HFFc6 (cell line): ENCODE measurements around the gene PCGF1. TPM values are rescaled to one million over a fixed set of nuclear protein-coding genes. Genes with fewer than 3 reads are reported as not detected.

Experiments
- DNase-seq: peaks from one replicate; pipeline ENCODE4 v3.0.0-alpha.2; 2018
- H3K27ac Mint-ChIP-seq: 2 replicates; pipeline ENCODE4 v1.8.0; 2020; ENCODE audit warnings: mild to moderate bottlenecking, mixed read lengths
- H3K27me3 Mint-ChIP-seq: 2 replicates; pipeline ENCODE4 v1.8.0; 2021; ENCODE audit warnings: mild to moderate bottlenecking, moderate library complexity, mixed read lengths; ENCODE audit not compliant: insufficient read depth
- H3K36me3 Mint-ChIP-seq: 2 replicates; pipeline ENCODE4 v1.8.0; 2021; ENCODE audit warnings: low read depth, mixed read lengths
- H3K4me1 Mint-ChIP-seq: 2 replicates; pipeline ENCODE4 v1.8.0; 2020; ENCODE audit warnings: low read depth, mixed read lengths
- H3K4me3 Mint-ChIP-seq: 2 replicates; pipeline ENCODE4 v1.8.0; 2020; ENCODE audit warnings: mild to moderate bottlenecking, moderate library complexity, mixed read lengths
- H3K9me3 Mint-ChIP-seq: 2 replicates; pipeline ENCODE4 v1.8.0; 2020; ENCODE audit warnings: mild to moderate bottlenecking, mixed read lengths
- total RNA-seq, 6 experiments: library from RNA; stranded (reverse); fragmentation: NEBNext Ultra II Directional; extraction: Animal tissue kit (Norgen Biotek cat#: 25700); gene quantifications; 2 replicates in 1 of 6; 3 replicates in 5 of 6; pipeline ENCODE4 v1.2.3, GENCODE V29; 2021
- TF ChIP-seq, protein P1 (sequence below): fragments of 200-600 bp; sonication (generic); IDR thresholded peaks from 2 replicates; pipeline ENCODE4 v1.5.0; 2021; ENCODE audit warnings: antibody characterized with exemption, mild to moderate bottlenecking

Gene PCGF1
- total RNA-seq, 6 experiments from 2014 or later: 26.0 to 33.8 (median 29.3) TPM

GRCh38 chr2:74526649-74527230 lies 19.2 kb upstream of the PCGF1 start:
- DNase-seq: no peak
- H3K4me3 Mint-ChIP-seq: no peak overlapping the region
- peaks cover 27% of the 10 kb centered on the region for H3K4me1 Mint-ChIP-seq
- TF ChIP-seq, protein P1, sequence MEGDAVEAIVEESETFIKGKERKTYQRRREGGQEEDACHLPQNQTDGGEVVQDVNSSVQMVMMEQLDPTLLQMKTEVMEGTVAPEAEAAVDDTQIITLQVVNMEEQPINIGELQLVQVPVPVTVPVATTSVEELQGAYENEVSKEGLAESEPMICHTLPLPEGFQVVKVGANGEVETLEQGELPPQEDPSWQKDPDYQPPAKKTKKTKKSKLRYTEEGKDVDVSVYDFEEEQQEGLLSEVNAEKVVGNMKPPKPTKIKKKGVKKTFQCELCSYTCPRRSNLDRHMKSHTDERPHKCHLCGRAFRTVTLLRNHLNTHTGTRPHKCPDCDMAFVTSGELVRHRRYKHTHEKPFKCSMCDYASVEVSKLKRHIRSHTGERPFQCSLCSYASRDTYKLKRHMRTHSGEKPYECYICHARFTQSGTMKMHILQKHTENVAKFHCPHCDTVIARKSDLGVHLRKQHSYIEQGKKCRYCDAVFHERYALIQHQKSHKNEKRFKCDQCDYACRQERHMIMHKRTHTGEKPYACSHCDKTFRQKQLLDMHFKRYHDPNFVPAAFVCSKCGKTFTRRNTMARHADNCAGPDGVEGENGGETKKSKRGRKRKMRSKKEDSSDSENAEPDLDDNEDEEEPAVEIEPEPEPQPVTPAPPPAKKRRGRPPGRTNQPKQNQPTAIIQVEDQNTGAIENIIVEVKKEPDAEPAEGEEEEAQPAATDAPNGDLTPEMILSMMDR: no peak
- H3K27me3 Mint-ChIP-seq: peaks cover 6% of the 10 kb centered on the region
- H3K27ac Mint-ChIP-seq: no peak overlapping the region
- H3K36me3 Mint-ChIP-seq: peaks cover 30% of the 10 kb centered on the region
- H3K9me3 Mint-ChIP-seq: no peaks in the 10 kb centered on the region

GRCh38 chr2:74525717-74526648 lies 18.5 kb upstream of the PCGF1 start, which contains the start of gene DQX1:
Gene DQX1, minus strand, starts transcription at chr2:74526231. Its CDS starts 502 bp downstream, at chr2:74525729.
- Mint-ChIP-seq H3K9me3 (no peaks in the 10 kb centered on the region), H3K4me3 (peak within 1 kb of the TSS; percentile 33; the same call in 1 of the 2 replicates), H3K27me3 (peaks cover 6% of the 10 kb centered on the region), H3K4me1 (peaks cover 19% of the 10 kb centered on the region), H3K36me3 (peaks cover 30% of the 10 kb centered on the region), H3K27ac (no peak within 1 kb of the TSS)
- TF ChIP-seq, protein P1: no peak
- no peak for DNase-seq

DNA sequence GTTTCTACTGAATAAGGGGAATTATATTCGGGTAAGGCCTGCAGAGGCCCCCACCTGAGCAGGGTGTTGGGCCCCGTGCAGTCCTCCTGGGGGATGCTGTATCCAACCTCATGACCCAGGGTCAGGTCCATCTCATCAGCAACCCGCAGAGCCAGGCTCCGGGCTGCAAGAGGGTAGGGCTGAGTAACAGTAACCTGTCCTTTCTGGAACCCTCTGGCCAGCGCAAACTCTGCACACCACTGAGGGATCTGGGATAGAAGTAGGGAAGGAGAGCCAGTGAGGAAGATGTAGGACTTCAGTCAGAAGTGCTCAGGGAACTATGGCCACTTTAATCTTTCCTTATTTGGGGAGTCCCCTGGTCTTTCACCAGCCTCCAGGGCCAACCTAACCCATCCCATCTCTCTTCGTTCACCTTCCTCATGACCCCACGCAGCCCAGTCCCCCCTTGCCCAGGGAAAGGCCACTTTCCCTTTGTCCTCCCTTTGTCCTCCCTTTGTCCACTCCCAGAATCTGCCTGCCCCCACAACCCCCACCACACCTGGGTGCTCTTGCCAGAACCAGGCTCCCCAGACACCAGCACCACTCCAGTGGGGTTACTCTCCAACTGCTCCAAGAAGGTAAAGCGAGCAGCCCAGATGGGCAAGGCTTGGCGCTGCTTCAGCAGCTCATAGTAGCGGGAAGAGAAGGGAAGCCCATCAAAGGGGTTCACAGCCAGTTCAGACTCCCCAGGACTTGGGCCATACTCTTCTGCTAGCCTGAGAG lies 17.6 kb upstream of the PCGF1 start:
- no peaks in the 10 kb centered on the region for H3K9me3 Mint-ChIP-seq
- peaks cover 15% of the 10 kb centered on the region for H3K4me1 Mint-ChIP-seq
- DNase-seq: no peak
- no peak overlapping the region for H3K27ac Mint-ChIP-seq
- no peak overlapping the region for H3K4me3 Mint-ChIP-seq
- TF ChIP-seq, protein P1: no peak
- peaks cover 30% of the 10 kb centered on the region for H3K36me3 Mint-ChIP-seq
- H3K27me3 Mint-ChIP-seq: peaks cover 11% of the 10 kb centered on the region

GRCh38 chr2:74524005-74524404 lies 16.5 kb upstream of the PCGF1 start:
- Mint-ChIP-seq H3K9me3 (no peaks in the 10 kb centered on the region), H3K36me3 (peaks cover 28% of the 10 kb centered on the region), H3K27me3 (peaks cover 18% of the 10 kb centered on the region), H3K4me3 (no peak overlapping the region), H3K4me1 (peaks cover 15% of the 10 kb centered on the region), H3K27ac (no peak overlapping the region)
- no peak for DNase-seq
- TF ChIP-seq, protein P1: no peak

DNA sequence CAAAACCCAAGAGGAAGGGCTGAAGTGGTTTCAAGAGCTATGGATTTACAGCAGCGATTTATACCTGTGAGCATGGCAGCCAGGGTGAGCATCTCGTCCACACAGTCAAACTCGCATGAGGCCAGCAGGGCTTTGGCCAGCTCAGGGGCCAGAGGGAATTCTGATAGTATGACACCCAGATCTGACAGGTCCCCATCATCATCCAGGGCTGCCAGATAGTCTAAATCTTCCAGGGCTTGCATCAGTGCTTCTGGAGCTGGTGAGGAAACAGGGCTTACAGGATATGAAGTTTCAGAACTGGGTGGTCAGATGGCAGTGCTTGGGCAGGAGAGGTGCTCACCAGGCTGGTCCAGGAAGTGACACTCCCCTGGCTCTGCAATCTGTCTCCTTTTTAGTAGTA lies 15.0 kb upstream of the PCGF1 start:
- Mint-ChIP-seq H3K4me1 (peaks cover 2% of the 10 kb centered on the region; the same call in 1 of the 2 replicates), H3K27ac (no peak overlapping the region), H3K9me3 (no peaks in the 10 kb centered on the region), H3K27me3 (peaks cover 23% of the 10 kb centered on the region), H3K4me3 (no peak overlapping the region), H3K36me3 (peaks cover 19% of the 10 kb centered on the region)
- TF ChIP-seq, protein P1: no peak
- DNase-seq: no peak
